ENCODE results near the gene CFAP45.

DNA sequence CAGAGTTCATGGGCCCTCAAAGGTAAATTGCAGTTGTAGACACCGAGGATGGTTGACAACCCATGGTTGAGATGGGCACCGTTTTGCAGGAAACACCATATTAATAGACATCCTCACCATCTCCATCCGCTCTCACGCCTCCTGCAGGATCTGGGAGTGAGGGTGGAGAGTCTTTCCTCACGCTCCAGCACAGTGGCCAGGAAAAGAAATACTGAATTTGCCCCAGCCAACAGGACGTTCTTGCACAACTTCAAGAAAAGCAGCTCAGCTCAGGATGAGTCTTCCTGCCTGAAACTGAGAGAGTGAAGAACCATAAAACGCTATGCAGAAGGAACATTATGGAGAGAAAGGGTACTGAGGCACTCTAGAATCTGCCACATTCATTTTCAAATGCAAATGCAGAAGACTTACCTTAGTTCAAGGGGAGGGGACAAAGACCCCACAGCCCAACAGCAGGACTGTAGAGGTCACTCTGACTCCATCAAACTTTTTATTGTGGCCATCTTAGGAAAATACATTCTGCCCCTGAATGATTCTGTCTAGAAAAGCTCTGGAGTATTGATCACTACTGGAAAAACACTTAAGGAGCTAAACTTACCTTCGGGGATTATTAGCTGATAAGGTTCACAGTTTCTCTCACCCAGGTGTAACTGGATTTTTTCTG is 64.0 kb downstream of the CFAP45 start:
- TF ChIP-seq, protein P1, sequence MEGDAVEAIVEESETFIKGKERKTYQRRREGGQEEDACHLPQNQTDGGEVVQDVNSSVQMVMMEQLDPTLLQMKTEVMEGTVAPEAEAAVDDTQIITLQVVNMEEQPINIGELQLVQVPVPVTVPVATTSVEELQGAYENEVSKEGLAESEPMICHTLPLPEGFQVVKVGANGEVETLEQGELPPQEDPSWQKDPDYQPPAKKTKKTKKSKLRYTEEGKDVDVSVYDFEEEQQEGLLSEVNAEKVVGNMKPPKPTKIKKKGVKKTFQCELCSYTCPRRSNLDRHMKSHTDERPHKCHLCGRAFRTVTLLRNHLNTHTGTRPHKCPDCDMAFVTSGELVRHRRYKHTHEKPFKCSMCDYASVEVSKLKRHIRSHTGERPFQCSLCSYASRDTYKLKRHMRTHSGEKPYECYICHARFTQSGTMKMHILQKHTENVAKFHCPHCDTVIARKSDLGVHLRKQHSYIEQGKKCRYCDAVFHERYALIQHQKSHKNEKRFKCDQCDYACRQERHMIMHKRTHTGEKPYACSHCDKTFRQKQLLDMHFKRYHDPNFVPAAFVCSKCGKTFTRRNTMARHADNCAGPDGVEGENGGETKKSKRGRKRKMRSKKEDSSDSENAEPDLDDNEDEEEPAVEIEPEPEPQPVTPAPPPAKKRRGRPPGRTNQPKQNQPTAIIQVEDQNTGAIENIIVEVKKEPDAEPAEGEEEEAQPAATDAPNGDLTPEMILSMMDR (conservative IDR thresholded peaks at IDR 0.05; ENCODE audit: low read length), result 0 out of 2 replicates have a peak, but pooled peaks have one; percentile 34
- TF ChIP-seq EZH2phosphoT487 (IDR thresholded peaks at IDR 0.05; ENCODE audit: borderline replicate concordance, low read depth, low read length), result no peak

Measured in OCI-LY7 (cell line).